ENCODE measurements around the gene BAG5. TPM values are rescaled to one million over a fixed set of nuclear protein-coding genes. Genes with fewer than 3 reads are reported as not detected.

The BAG5 gene
- polyA plus RNA-seq, 1 experiment = 12.5 TPM

DNA sequence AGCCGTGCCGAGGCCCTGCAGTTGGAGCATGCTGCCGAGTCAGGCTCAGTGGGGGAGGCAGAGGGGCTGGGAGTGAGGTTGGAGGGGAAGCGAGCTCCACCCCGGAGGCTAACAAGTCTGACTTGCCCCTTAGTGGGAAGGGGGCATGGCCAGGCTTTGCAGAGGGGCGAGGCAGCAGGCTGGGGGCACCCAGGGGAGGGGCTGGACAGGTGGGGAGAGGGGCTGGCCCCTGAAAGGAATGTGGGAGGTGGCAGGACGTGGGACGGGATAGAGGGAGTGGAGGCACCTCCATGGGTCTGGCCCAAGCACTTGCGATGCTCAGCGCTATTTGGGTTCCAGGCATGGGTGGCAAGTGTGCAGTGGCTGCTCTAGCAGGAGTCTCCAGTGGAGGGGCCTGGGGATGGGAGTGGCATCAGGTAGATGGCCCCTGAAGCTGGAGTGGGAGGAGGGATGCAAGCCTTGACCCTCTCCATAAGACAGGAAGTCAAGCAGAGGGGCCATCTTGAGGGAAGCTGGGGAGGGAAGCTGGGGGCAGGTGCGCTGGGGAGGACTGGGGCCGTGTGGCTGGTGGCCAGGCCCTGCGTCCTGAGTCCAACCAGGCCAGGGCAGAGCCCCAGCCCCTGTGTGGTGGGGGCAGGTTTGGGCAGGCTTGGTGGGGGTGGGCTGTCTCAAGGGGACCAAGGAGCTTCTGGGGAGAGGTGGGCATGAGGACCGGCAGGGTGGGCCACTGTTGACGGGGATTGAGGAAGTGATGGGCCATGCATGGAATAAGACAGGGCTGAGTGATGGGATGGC lies 30.8 kb downstream of the BAG5 start:
- DNase-seq (ENCODE audit: low read depth, low spot score) = no peak
- no peaks in the 10 kb centered on the region for H3K27me3 ChIP-seq (ENCODE audit: control insufficient read depth, insufficient read depth, low read length)
- peaks cover 3% of the 10 kb centered on the region; the same call in 1 of the 2 replicates for H3K9me3 ChIP-seq (ENCODE audit: control insufficient read depth, insufficient read depth, low read length)
- ChIA-PET CTCF (interaction anchor here (2.0 to 5.2 kb wide), 2 partner anchors 13 kb away, joined by 8 to 29 read pairs; no protein-coding TSS in a partner anchor), POLR2A (no interaction called here)
- TF ChIP-seq, protein P1, sequence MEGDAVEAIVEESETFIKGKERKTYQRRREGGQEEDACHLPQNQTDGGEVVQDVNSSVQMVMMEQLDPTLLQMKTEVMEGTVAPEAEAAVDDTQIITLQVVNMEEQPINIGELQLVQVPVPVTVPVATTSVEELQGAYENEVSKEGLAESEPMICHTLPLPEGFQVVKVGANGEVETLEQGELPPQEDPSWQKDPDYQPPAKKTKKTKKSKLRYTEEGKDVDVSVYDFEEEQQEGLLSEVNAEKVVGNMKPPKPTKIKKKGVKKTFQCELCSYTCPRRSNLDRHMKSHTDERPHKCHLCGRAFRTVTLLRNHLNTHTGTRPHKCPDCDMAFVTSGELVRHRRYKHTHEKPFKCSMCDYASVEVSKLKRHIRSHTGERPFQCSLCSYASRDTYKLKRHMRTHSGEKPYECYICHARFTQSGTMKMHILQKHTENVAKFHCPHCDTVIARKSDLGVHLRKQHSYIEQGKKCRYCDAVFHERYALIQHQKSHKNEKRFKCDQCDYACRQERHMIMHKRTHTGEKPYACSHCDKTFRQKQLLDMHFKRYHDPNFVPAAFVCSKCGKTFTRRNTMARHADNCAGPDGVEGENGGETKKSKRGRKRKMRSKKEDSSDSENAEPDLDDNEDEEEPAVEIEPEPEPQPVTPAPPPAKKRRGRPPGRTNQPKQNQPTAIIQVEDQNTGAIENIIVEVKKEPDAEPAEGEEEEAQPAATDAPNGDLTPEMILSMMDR (IDR thresholded peaks at IDR 0.05; ENCODE audit: low read depth, low read length) = no peak
- no peak overlapping the region for H3K4me3 ChIP-seq (ENCODE audit: low read depth, low read length)
- no peak overlapping the region for H3K27ac ChIP-seq (ENCODE audit: low read depth, low read length)

DNA sequence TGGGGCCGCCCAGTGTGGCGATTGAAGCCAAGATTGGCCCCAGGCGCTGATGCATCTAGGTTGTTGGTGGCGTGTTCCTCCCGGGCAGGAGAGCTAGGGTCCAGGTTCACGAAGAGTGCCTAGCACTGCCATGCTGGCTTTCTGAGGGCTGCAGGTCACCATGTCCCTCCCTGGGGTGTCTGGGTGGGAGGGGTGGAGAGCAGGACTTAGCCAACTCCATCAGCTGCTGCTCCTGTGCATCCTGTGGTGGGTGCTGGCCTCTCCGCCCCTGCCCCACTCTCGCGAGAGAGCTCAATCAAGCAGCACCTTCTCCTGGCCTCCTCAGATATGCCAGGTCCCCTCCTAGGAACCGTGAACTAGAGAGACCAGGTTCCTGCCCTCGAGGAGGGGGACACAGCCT lies 31.6 kb downstream of the BAG5 start:
- DNase-seq (ENCODE audit: low read depth, low spot score) = no peak
- ChIA-PET CTCF (interaction anchor here (1.2 to 5.2 kb wide), 3 partner anchors 10 to 16 kb away, joined by 3 to 29 read pairs (median 5); no protein-coding TSS in a partner anchor), POLR2A (no interaction called here)
- TF ChIP-seq, protein P1 (IDR thresholded peaks at IDR 0.05; ENCODE audit: low read depth, low read length) = no peak
- Histone ChIP-seq H3K4me3 (ENCODE audit: low read depth, low read length) (no peak overlapping the region), H3K27me3 (ENCODE audit: control insufficient read depth, insufficient read depth, low read length) (no peaks in the 10 kb centered on the region), H3K27ac (ENCODE audit: low read depth, low read length) (no peak overlapping the region), H3K9me3 (ENCODE audit: control insufficient read depth, insufficient read depth, low read length) (peaks cover 3% of the 10 kb centered on the region; the same call in 1 of the 2 replicates)

DNA sequence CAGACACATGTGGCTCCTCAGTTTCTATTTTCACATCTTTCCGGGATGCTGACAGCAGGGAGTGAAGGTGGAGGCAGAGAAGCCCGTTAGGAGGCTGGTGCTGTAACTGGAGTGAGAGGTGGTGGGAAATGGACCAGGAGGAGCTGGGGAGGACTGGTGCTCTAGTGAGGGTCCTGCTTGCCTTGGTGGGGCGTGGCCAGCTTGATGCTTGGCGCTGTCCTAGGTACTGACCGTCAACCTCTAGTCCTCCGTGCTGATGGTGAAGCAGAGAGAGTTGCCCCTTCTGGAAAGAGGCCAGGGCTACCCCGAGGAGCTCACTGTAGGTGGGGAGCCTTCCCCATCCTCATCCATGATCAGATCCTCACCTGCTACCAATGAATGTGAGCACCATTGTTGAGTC lies 32.1 kb downstream of the BAG5 start:
- DNase-seq (ENCODE audit: low read depth, low spot score) = no peak
- ChIA-PET POLR2A (no interaction called here), CTCF (interaction anchor here (0.6 to 5.2 kb wide), 4 partner anchors 9 to 116 kb away, joined by 3 to 29 read pairs (median 6); no protein-coding TSS in a partner anchor)
- no peaks in the 10 kb centered on the region for H3K27me3 ChIP-seq (ENCODE audit: control insufficient read depth, insufficient read depth, low read length)
- TF ChIP-seq, protein P1 (IDR thresholded peaks at IDR 0.05; ENCODE audit: low read depth, low read length) = no peak
- H3K9me3 ChIP-seq (ENCODE audit: control insufficient read depth, insufficient read depth, low read length) = peaks cover 3% of the 10 kb centered on the region; the same call in 1 of the 2 replicates
- no peak overlapping the region for H3K27ac ChIP-seq (ENCODE audit: low read depth, low read length)
- H3K4me3 ChIP-seq (ENCODE audit: low read depth, low read length) = peak overlapping the region; percentile 95

DNA sequence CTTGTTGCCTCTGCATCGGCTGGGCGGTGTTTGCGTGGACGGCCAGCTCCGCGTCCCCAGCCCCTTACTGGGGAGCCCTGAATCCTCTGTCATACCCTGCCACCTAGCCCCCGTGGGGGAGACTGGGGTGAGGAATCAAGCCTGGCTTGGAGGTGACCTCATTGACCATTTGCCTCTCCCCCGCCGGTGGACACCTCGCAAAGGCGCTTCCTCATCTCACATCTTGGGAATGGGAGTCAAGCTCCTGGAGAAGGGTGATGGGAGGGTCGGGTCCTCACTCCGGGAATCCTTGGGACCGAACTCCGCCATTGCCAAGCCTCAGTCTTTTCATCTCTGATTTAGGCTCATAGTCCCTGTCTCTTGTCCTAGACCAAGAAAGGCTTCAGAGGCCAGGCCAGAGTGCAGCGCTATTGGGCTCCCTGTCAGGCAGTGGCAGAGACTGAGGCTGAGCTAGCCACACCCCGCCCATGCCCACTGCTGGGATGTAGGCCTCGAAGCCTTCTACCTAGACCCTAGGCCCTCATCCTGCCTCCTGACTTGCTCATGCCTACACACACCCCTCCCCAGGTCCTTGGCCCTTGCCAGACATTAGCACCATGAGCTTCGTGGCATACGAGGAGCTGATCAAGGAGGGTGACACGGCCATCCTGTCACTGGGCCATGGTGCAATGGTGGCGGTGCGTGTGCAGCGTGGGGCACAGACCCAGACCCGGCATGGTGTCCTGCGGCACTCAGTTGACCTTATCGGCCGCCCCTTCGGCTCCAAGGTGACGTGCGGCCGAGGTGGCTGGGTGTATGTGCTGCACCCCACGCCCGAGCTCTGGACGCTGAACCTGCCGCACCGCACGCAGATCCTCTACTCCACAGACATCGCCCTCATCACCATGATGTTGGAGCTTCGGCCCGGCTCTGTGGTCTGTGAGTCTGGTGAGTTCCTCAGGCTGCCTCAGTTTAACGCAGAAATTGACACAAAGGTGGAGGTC lies 32.8 kb downstream of the BAG5 start:
- POLR2A ChIA-PET = interaction anchor here (1.0 to 2.9 kb wide), 4 partner anchors 9 to 34 kb away, joined by 3 to 18 read pairs (median 8); partner anchors contain the start of gene BAG5
- Histone ChIP-seq H3K27me3 (ENCODE audit: control insufficient read depth, insufficient read depth, low read length) (no peaks in the 10 kb centered on the region), H3K4me3 (ENCODE audit: low read depth, low read length) (peak overlapping the region; percentile 95), H3K9me3 (ENCODE audit: control insufficient read depth, insufficient read depth, low read length) (peaks cover 3% of the 10 kb centered on the region; the same call in 1 of the 2 replicates), H3K27ac (ENCODE audit: low read depth, low read length) (no peak overlapping the region)
- CTCF ChIA-PET = interaction anchor here (0.6 to 5.2 kb wide), 4 partner anchors 9 to 115 kb away, joined by 3 to 29 read pairs (median 6); no protein-coding TSS in a partner anchor
- DNase-seq (ENCODE audit: low read depth, low spot score) = no peak
- TF ChIP-seq, protein P1 (IDR thresholded peaks at IDR 0.05; ENCODE audit: low read depth, low read length) = no peak

All from AG04450 (cell line).